Measurements from ENCODE around the gene TXNRD3. TPM values are rescaled to one million over a fixed set of nuclear protein-coding genes. Genes with fewer than 3 reads are reported as not detected.

TXNRD3 gene
- total RNA-seq, 2 experiments from 2014 or later: not detected

DNA sequence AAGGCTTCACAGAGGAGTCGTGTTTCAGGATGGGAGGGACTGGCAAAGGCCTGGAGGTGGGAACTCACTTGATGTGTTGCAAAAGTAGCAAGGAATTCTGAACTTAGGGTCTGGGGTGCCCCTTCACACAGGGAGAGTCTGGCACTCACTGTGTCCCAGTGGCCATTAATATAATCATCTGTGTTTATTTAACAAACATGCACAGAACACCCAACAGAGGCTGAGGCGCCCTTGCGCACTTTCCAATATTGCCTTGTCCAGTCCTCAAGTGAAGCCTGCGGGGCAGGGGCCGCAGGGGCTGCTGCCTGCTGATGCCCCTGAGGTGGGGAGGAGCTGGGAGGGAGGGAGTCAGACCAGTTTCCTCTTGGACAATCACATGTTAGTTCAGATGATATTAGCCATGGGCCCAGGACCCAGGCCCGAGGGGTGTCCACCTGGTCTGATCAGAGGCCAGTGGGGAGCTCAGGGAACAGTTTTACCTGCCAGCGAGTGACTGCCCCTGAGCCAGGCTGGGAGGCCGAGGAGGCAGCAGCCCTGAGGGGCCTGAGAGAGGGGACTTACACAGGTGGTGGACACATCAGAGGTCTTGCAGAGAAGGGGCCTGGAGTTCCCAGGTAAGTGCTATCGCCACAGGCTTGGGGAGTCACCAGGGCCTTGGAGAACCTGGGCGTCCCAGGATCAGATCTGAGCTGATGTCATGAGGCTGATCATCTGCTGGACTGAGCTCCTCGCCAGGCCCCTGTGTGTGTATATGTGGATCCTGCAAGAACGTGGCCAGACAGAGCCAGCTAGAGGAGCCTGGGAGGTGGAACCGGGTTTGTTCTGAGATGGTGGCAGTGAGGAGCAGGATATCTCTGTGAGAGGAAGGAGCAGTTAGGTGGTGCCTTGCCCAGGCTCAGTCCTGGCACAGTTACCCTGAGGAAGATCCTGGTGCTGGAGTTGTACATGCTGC lies 13.8 kb upstream of the TXNRD3 start:
- ChIA-PET POLR2A (interaction anchor here (0.7 kb wide), 1 partner anchor 32 kb away, joined by 5 read pairs; no protein-coding TSS in a partner anchor), CTCF (ENCODE audit: unreplicated experiment) (no interaction called here)
- Histone ChIP-seq H3K9me2 (ENCODE audit: insufficient read depth, low read length) (no peaks in the 10 kb centered on the region), H3K4me1 (ENCODE audit: insufficient read depth, low read length, poor library complexity, severe bottlenecking) (peaks cover 10% of the 10 kb centered on the region), H3K9me3 (ENCODE audit: low read length) (no peaks in the 10 kb centered on the region; the same call in 1 of the 2 replicates), H3K36me3 (ENCODE audit: insufficient read depth, low read length) (no peaks in the 10 kb centered on the region), H3K79me2 (ENCODE audit: insufficient read depth, low read depth, low read length) (no peaks in the 10 kb centered on the region), H3K4me3 (ENCODE audit: low read depth, low read length, poor library complexity, severe bottlenecking) (no peak overlapping the region), H3K27ac (ENCODE audit: low read depth, low read length, poor library complexity, severe bottlenecking) (no peak overlapping the region), H2AFZ (ENCODE audit: low read length) (no peak overlapping the region), H3K4me2 (ENCODE audit: low read length) (no peak overlapping the region), H4K20me1 (ENCODE audit: insufficient read depth, low read length) (no peaks in the 10 kb centered on the region)
- no TSS peak for BruUV-seq (replicated peaks)
- no peak for DNase-seq (ENCODE audit: low spot score)
- intact Hi-C loops (cut with micrococcal nuclease; ENCODE audit: unreplicated experiment): no loop called here
- TF ChIP-seq EZH2phosphoT487 (IDR thresholded peaks at IDR 0.05; ENCODE audit: borderline replicate concordance, low read depth, low read length): no peak
- TF ChIP-seq, protein P1, sequence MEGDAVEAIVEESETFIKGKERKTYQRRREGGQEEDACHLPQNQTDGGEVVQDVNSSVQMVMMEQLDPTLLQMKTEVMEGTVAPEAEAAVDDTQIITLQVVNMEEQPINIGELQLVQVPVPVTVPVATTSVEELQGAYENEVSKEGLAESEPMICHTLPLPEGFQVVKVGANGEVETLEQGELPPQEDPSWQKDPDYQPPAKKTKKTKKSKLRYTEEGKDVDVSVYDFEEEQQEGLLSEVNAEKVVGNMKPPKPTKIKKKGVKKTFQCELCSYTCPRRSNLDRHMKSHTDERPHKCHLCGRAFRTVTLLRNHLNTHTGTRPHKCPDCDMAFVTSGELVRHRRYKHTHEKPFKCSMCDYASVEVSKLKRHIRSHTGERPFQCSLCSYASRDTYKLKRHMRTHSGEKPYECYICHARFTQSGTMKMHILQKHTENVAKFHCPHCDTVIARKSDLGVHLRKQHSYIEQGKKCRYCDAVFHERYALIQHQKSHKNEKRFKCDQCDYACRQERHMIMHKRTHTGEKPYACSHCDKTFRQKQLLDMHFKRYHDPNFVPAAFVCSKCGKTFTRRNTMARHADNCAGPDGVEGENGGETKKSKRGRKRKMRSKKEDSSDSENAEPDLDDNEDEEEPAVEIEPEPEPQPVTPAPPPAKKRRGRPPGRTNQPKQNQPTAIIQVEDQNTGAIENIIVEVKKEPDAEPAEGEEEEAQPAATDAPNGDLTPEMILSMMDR (conservative IDR thresholded peaks at IDR 0.05; ENCODE audit: low read length): no peak

GRCh38 chr3:126667631-126668449 lies 12.9 kb upstream of the TXNRD3 start:
- Histone ChIP-seq H2AFZ (ENCODE audit: low read length) (no peak overlapping the region), H3K9me3 (ENCODE audit: low read length) (no peaks in the 10 kb centered on the region; the same call in 1 of the 2 replicates), H3K27ac (ENCODE audit: low read depth, low read length, poor library complexity, severe bottlenecking) (no peak overlapping the region), H3K4me3 (ENCODE audit: low read depth, low read length, poor library complexity, severe bottlenecking) (no peak overlapping the region), H4K20me1 (ENCODE audit: insufficient read depth, low read length) (no peaks in the 10 kb centered on the region), H3K79me2 (ENCODE audit: insufficient read depth, low read depth, low read length) (no peaks in the 10 kb centered on the region), H3K4me2 (ENCODE audit: low read length) (no peak overlapping the region), H3K36me3 (ENCODE audit: insufficient read depth, low read length) (no peaks in the 10 kb centered on the region), H3K4me1 (ENCODE audit: insufficient read depth, low read length, poor library complexity, severe bottlenecking) (peaks cover 10% of the 10 kb centered on the region), H3K9me2 (ENCODE audit: insufficient read depth, low read length) (no peaks in the 10 kb centered on the region)
- DNase-seq (ENCODE audit: low spot score): no peak
- no TSS peak for BruUV-seq (replicated peaks)
- CTCF ChIA-PET (ENCODE audit: unreplicated experiment): no interaction called here
- POLR2A ChIA-PET: no interaction called here
- intact Hi-C loops (cut with micrococcal nuclease; ENCODE audit: unreplicated experiment): no loop called here
- TF ChIP-seq, protein P1 (conservative IDR thresholded peaks at IDR 0.05; ENCODE audit: low read length): no peak
- no peak for TF ChIP-seq EZH2phosphoT487 (IDR thresholded peaks at IDR 0.05; ENCODE audit: borderline replicate concordance, low read depth, low read length)
